ENCODE results near the gene CUL2. TPM values are rescaled to one million over a fixed set of nuclear protein-coding genes. Genes with fewer than 3 reads are reported as not detected.

CUL2 gene
- total RNA-seq, 1 donor from 2014 or later: 43.4 TPM

- no peak overlapping the region for H3K4me3 Mint-ChIP-seq (ENCODE audit: unreplicated experiment)
- TF ChIP-seq, protein P1, sequence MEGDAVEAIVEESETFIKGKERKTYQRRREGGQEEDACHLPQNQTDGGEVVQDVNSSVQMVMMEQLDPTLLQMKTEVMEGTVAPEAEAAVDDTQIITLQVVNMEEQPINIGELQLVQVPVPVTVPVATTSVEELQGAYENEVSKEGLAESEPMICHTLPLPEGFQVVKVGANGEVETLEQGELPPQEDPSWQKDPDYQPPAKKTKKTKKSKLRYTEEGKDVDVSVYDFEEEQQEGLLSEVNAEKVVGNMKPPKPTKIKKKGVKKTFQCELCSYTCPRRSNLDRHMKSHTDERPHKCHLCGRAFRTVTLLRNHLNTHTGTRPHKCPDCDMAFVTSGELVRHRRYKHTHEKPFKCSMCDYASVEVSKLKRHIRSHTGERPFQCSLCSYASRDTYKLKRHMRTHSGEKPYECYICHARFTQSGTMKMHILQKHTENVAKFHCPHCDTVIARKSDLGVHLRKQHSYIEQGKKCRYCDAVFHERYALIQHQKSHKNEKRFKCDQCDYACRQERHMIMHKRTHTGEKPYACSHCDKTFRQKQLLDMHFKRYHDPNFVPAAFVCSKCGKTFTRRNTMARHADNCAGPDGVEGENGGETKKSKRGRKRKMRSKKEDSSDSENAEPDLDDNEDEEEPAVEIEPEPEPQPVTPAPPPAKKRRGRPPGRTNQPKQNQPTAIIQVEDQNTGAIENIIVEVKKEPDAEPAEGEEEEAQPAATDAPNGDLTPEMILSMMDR (IDR thresholded peaks at IDR 0.05; ENCODE audit: unreplicated experiment): no peak
- no peak overlapping the region for H3K27ac Mint-ChIP-seq (ENCODE audit: unreplicated experiment)
- no peaks in the 10 kb centered on the region for H3K9me3 Mint-ChIP-seq (ENCODE audit: unreplicated experiment)
- H3K27me3 Mint-ChIP-seq (ENCODE audit: unreplicated experiment): no peaks in the 10 kb centered on the region
- DNase-seq (ENCODE audit: low spot score): no peak
- H3K4me1 Mint-ChIP-seq (ENCODE audit: unreplicated experiment): peaks cover 6% of the 10 kb centered on the region
- peaks cover 14% of the 10 kb centered on the region for H3K36me3 Mint-ChIP-seq (ENCODE audit: low read depth, unreplicated experiment)
These were observed 47.4 kb downstream of the CUL2 start for GRCh38 chr10:35042783-35043182.

DNA sequence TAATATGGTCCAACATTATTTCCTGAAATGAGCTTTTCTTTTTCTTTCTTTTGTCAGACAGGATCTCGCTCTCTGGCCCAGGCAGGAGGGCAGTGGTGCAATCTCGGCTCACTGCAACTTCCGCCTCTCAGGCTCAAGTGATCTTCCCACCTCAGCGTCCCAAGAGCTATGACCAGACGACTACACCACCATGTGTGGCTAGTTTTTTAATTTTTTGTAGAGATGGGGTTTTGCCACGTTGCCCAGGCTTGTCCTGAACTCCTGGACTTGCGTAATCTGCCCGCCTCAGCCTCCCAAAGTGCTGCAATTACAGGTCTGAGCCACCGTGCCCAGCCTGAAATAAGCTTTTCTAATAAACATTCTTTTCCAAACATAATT, 48.6 kb downstream of the CUL2 start:
- Mint-ChIP-seq H3K27ac (ENCODE audit: unreplicated experiment) (no peak overlapping the region), H3K27me3 (ENCODE audit: unreplicated experiment) (peaks cover 2% of the 10 kb centered on the region), H3K36me3 (ENCODE audit: low read depth, unreplicated experiment) (peaks cover 18% of the 10 kb centered on the region), H3K4me1 (ENCODE audit: unreplicated experiment) (peaks cover 6% of the 10 kb centered on the region), H3K9me3 (ENCODE audit: unreplicated experiment) (no peaks in the 10 kb centered on the region), H3K4me3 (ENCODE audit: unreplicated experiment) (no peak overlapping the region)
- no peak for DNase-seq (ENCODE audit: low spot score)
- TF ChIP-seq, protein P1 (IDR thresholded peaks at IDR 0.05; ENCODE audit: unreplicated experiment): no peak

DNA sequence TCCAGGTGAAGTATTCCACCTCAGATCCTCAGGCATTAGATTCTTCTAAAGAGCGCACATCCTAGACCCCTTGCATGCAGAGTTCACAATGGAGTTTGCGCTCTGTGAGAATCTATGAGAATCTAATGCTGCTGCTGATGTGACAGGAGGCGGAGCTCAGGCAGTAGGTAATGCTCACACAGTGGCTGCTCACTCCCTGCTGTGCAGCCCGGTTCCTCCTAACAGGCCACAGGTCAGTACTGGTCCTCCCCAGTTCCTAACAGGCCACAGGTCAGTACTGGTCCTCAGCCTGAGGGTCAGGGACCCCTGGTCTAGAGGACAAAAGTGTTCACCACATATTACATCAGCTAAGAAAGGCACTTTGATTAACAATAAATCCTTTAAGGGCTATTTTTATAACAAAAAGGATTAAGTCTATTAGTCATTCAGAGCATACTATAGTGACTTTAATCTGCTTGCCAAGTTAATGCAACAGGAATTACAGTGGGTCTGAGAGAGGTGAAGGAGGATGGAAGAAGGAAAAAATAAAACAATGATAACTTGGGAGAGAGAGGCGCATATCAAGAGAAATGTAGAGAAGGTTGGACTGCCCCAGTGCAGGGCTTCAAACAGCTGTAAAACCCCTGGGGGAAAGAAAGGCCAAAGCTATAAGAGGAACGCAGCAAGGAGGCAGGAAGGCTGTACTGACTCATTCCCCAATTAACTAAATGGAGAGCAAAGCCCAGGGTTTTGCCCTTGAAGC, 49.2 kb downstream of the CUL2 start:
- DNase-seq (ENCODE audit: low spot score): no peak
- no peak overlapping the region for H3K4me3 Mint-ChIP-seq (ENCODE audit: unreplicated experiment)
- H3K36me3 Mint-ChIP-seq (ENCODE audit: low read depth, unreplicated experiment): peaks cover 22% of the 10 kb centered on the region

DNA sequence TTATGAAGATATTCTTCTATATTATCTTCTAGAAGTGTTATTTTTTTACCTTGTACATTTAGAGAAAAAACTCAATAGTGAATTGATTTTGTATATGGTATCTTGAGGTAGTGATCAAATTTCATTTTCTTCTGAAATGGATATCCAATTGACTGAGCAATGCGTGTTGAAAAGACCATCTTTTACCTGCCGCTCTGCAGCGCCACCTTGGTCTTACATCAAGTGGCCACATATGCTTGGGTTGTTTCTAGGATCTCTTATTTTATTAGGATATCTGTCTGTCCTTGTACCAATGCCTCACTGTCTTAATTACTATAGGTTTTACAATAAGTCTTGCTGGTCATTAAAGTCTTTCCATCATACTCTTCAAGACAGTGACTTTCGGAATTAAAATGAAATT, 53.0 kb downstream of the CUL2 start:
- Mint-ChIP-seq H3K27ac (ENCODE audit: unreplicated experiment) (no peak overlapping the region), H3K9me3 (ENCODE audit: unreplicated experiment) (no peaks in the 10 kb centered on the region), H3K36me3 (ENCODE audit: low read depth, unreplicated experiment) (peaks cover 21% of the 10 kb centered on the region), H3K4me3 (ENCODE audit: unreplicated experiment) (no peak overlapping the region), H3K27me3 (ENCODE audit: unreplicated experiment) (peaks cover 2% of the 10 kb centered on the region), H3K4me1 (ENCODE audit: unreplicated experiment) (peaks cover 6% of the 10 kb centered on the region)
- no peak for DNase-seq (ENCODE audit: low spot score)
- TF ChIP-seq, protein P1 (IDR thresholded peaks at IDR 0.05; ENCODE audit: unreplicated experiment): no peak

More for the DNA sequence above, 49.2 kb downstream of the CUL2 start:
- no peaks in the 10 kb centered on the region for H3K9me3 Mint-ChIP-seq (ENCODE audit: unreplicated experiment)
- H3K27ac Mint-ChIP-seq (ENCODE audit: unreplicated experiment): peak overlapping the region; percentile 34
- TF ChIP-seq, protein P1 (IDR thresholded peaks at IDR 0.05; ENCODE audit: unreplicated experiment): no peak
- peaks cover 6% of the 10 kb centered on the region for H3K4me1 Mint-ChIP-seq (ENCODE audit: unreplicated experiment)
- H3K27me3 Mint-ChIP-seq (ENCODE audit: unreplicated experiment): peaks cover 2% of the 10 kb centered on the region

GRCh38 chr10:35035606-35036005, 54.5 kb downstream of the CUL2 start:
- Mint-ChIP-seq H3K9me3 (ENCODE audit: unreplicated experiment) (no peaks in the 10 kb centered on the region), H3K36me3 (ENCODE audit: low read depth, unreplicated experiment) (peaks cover 21% of the 10 kb centered on the region)

More at GRCh38 chr10:35035606-35036005, 54.5 kb downstream of the CUL2 start:
- no peaks in the 10 kb centered on the region for H3K4me1 Mint-ChIP-seq (ENCODE audit: unreplicated experiment)
- H3K4me3 Mint-ChIP-seq (ENCODE audit: unreplicated experiment): no peak overlapping the region
- peaks cover 2% of the 10 kb centered on the region for H3K27me3 Mint-ChIP-seq (ENCODE audit: unreplicated experiment)
- no peak overlapping the region for H3K27ac Mint-ChIP-seq (ENCODE audit: unreplicated experiment)
- no peak for DNase-seq (ENCODE audit: low spot score)
- TF ChIP-seq, protein P1 (IDR thresholded peaks at IDR 0.05; ENCODE audit: unreplicated experiment): no peak
